SK-N-SH (cell line): ENCODE data around the gene TBCC. TPM values are rescaled to one million over a fixed set of nuclear protein-coding genes. Genes with fewer than 3 reads are reported as not detected.

Experiments used
- CTCF ChIA-PET: fragments of 300-600, 350-600 bp; formaldehyde crosslinking; extraction: SDS; loops from one replicate; lab custom pipeline; 2021; lab: Yijun Ruan, JAX
- POLR2A ChIA-PET: fragments of 350-600 bp; sonication (Branson Sonifier 250); formaldehyde crosslinking; extraction: SDS; loops from one replicate; lab custom pipeline; 2020; ENCODE audit warnings: antibody characterized with exemption, inconsistent platforms; lab: Yijun Ruan, JAX
- DNase-seq: peaks from one replicate; pipeline ENCODE4 v3.0.0; 2012
- H2AFZ ChIP-seq: fragments of 200-600 bp; sonication (generic); 2 replicates; pipeline ENCODE4 v1.8.1; 2016; ENCODE audit warnings: antibody characterized with exemption, mild to moderate bottlenecking, low read depth
- H3F3A ChIP-seq: fragments of 200-600 bp; sonication (generic); replicated peaks from 2 replicates; pipeline ENCODE3; 2016; ENCODE audit warnings: antibody characterized with exemption, mild to moderate bottlenecking; ENCODE audit not compliant: insufficient read depth
- H3K27ac ChIP-seq, 2 experiments: fragments of 200-500 bp in 1 of 2; fragments of 200-600 bp in 1 of 2; sonication (Bioruptor generic) in 1 of 2; sonication (generic), shearing (Covaris generic) in 1 of 2; 2 replicates each; pipeline versions ENCODE4 v1.5.1 to v1.6.1; 2014 to 2016; ENCODE audit warnings: low read depth in 2 of 2, inconsistent platforms in 1 of 2, low read length in 1 of 2, mild to moderate bottlenecking in 1 of 2, mixed read lengths in 1 of 2
- H3K27me3 ChIP-seq: fragments of 200-600 bp; sonication (generic), shearing (Covaris generic); 2 replicates; pipeline ENCODE4 v1.6.1; 2016; ENCODE audit warnings: mixed run types; ENCODE audit not compliant: insufficient read depth
- H3K36me3 ChIP-seq, 2 experiments: fragments of 200-500 bp in 1 of 2; fragments of 200-600 bp in 1 of 2; sonication (Bioruptor generic) in 1 of 2; sonication (generic) in 1 of 2; replicated peaks in 1 of 2; 2 replicates each; pipeline versions ENCODE3 to v1.5.1; 2014 to 2016; ENCODE audit warnings: low read length in 1 of 2, mild to moderate bottlenecking in 1 of 2; ENCODE audit not compliant: insufficient read depth in 2 of 2, control insufficient read depth in 1 of 2
- H3K4me1 ChIP-seq, 2 experiments: fragments of 200-500 bp in 1 of 2; fragments of 200-600 bp in 1 of 2; sonication (Bioruptor generic) in 1 of 2; sonication (generic), shearing (Covaris generic) in 1 of 2; 2 replicates each; pipeline versions ENCODE4 v1.5.1 to v1.6.1; 2014 to 2016; ENCODE audit warnings: low read depth in 1 of 2, low read length in 1 of 2, mixed run types in 1 of 2; ENCODE audit not compliant: insufficient read depth in 2 of 2, control insufficient read depth in 1 of 2
- H3K4me2 ChIP-seq: fragments of 200-600 bp; sonication (generic), shearing (Covaris generic); 2 replicates; pipeline ENCODE4 v1.6.1; 2017; ENCODE audit warnings: mixed run types
- H3K4me3 ChIP-seq, 2 experiments: fragments of 200-500 bp in 1 of 2; fragments of 200-600 bp in 1 of 2; sonication (Bioruptor generic) in 1 of 2; sonication (generic), shearing (Covaris generic) in 1 of 2; 2 replicates each; pipeline versions ENCODE4 v1.5.1 to v1.8.1; 2014 to 2016; ENCODE audit warnings: low read depth in 2 of 2, inconsistent platforms in 1 of 2, low read length in 1 of 2, mild to moderate bottlenecking in 1 of 2, mixed read lengths in 1 of 2, moderate library complexity in 1 of 2
- H3K79me2 ChIP-seq: fragments of 200-600 bp; sonication (generic); 2 replicates; pipeline ENCODE4 v1.8.1; 2017; ENCODE audit warnings: mild to moderate bottlenecking; ENCODE audit not compliant: insufficient read depth
- H3K9ac ChIP-seq: fragments of 200-600 bp; sonication (generic); 2 replicates; pipeline ENCODE4 v1.6.1; 2017; ENCODE audit warnings: mixed run types
- H3K9me2 ChIP-seq: fragments of 200-600 bp; sonication (generic); 2 replicates; pipeline ENCODE4 v1.6.1; 2017; ENCODE audit warnings: mixed run types
- H3K9me3 ChIP-seq: fragments of 200-600 bp; sonication (generic); 2 replicates; pipeline ENCODE4 v1.6.1; 2017; ENCODE audit warnings: mixed run types, mild to moderate bottlenecking, moderate library complexity
- H4K20me1 ChIP-seq: fragments of 200-600 bp; sonication (generic); 2 replicates; pipeline ENCODE4 v1.6.1; 2017; ENCODE audit warnings: mild to moderate bottlenecking, mixed run types; ENCODE audit not compliant: insufficient read depth
- ELF1 ChIP-seq: IDR thresholded peaks from 2 replicates; pipeline ENCODE4 v1.4.0; 2012
- GABPA ChIP-seq: IDR thresholded peaks from 2 replicates; pipeline ENCODE4 v1.4.0; 2012; ENCODE audit warnings: low read depth, mild to moderate bottlenecking
- MEF2A ChIP-seq: IDR thresholded peaks from 2 replicates; pipeline ENCODE4 v1.4.0; 2012; ENCODE audit warnings: low read depth, borderline replicate concordance
- MXI1 ChIP-seq: IDR thresholded peaks from 2 replicates; pipeline ENCODE4 v1.6.1; 2012; ENCODE audit warnings: mild to moderate bottlenecking, low read depth, low read length, improper control_type of control experiment
- NFIC ChIP-seq: IDR thresholded peaks from 2 replicates; pipeline ENCODE4 v1.4.0; 2012; ENCODE audit warnings: borderline replicate concordance
- NRF1 ChIP-seq: IDR thresholded peaks from 2 replicates; pipeline ENCODE4 v1.6.1; 2012; ENCODE audit warnings: low read depth, mild to moderate bottlenecking, low read length
- PBX3 ChIP-seq: IDR thresholded peaks from 2 replicates; pipeline ENCODE4; 2012
- POLR2AphosphoS5 ChIP-seq: IDR thresholded peaks from 2 replicates; pipeline ENCODE4 v1.6.1; 2012; ENCODE audit warnings: low read depth, low read length
- USF2 ChIP-seq: fragments of 150-350 bp; IDR thresholded peaks from 2 replicates; pipeline ENCODE4 v1.6.1; 2017; ENCODE audit warnings: antibody characterized with exemption, low read length, low read depth, borderline replicate concordance
- WGBS: methylation state at CpG from one replicate; pipeline ENCODE4 v1.1.6; 2017; ENCODE audit warnings: low lambda C conversion rate; 5-methylcytosine and 5-hydroxymethylcytosine counted together
- polyA plus RNA-seq, 3 experiments: library from polyadenylated mRNA; depleted of rRNA; stranded (reverse); fragments of >200 nt; gene quantifications; 2 replicates each; pipeline ENCODE4 v1.2.3, GENCODE V29; 2012
- TF ChIP-seq, protein P1 (sequence below): IDR thresholded peaks from 2 replicates; pipeline ENCODE4 v1.4.0; 2012; ENCODE audit warnings: low read depth, borderline replicate concordance
- TF ChIP-seq, protein P2 (sequence below): IDR thresholded peaks from 2 replicates; pipeline ENCODE4 v1.4.0; 2012; ENCODE audit warnings: low read depth
- TF ChIP-seq, protein P3 (sequence below): fragments of 200-600 bp; sonication (generic); IDR thresholded peaks from 2 replicates; pipeline ENCODE4 v1.6.1; 2017; ENCODE audit warnings: antibody characterized with exemption, mild to moderate bottlenecking, moderate library complexity
- TF ChIP-seq, protein P4 (sequence below): IDR thresholded peaks from 2 replicates; pipeline ENCODE4 v1.6.1; 2012; ENCODE audit warnings: mild to moderate bottlenecking, low read depth, low read length, moderate library complexity

TBCC gene
- polyA plus RNA-seq, 1 of the 3 experiments (the other 2 are of a cell fraction): 18.2 TPM

- Histone ChIP-seq H3K27me3 (no peaks in the 10 kb centered on the region), H3K9ac (no peak overlapping the region), H3K9me2 (no peaks in the 10 kb centered on the region), H4K20me1 (no peaks in the 10 kb centered on the region), H3K27ac (no peak overlapping the region), H3K4me1 (0 out of 4 replicates have a peak, but pooled peaks cover 0 to 9% of the 10 kb centered on the region in 2 experiments), H3K79me2 (no peaks in the 10 kb centered on the region), H3K9me3 (no peaks in the 10 kb centered on the region), H3K4me2 (no peak overlapping the region), H3K36me3 (peaks cover 0 to 2% of the 10 kb centered on the region in 2 experiments), H3K4me3 (no peak overlapping the region), H2AFZ (no peak overlapping the region), H3F3A (peaks cover 17% of the 10 kb centered on the region)
- POLR2A ChIA-PET: interaction anchor here (0.9 kb wide), 1 partner anchor 15 kb away, joined by 3 read pairs; no protein-coding TSS in a partner anchor
- TF ChIP-seq ELF1 (no peak), GABPA (no peak), NFIC (no peak), USF2 (no peak), MEF2A (no peak), PBX3 (no peak), POLR2AphosphoS5 (no peak)
- TF ChIP-seq, protein P1, sequence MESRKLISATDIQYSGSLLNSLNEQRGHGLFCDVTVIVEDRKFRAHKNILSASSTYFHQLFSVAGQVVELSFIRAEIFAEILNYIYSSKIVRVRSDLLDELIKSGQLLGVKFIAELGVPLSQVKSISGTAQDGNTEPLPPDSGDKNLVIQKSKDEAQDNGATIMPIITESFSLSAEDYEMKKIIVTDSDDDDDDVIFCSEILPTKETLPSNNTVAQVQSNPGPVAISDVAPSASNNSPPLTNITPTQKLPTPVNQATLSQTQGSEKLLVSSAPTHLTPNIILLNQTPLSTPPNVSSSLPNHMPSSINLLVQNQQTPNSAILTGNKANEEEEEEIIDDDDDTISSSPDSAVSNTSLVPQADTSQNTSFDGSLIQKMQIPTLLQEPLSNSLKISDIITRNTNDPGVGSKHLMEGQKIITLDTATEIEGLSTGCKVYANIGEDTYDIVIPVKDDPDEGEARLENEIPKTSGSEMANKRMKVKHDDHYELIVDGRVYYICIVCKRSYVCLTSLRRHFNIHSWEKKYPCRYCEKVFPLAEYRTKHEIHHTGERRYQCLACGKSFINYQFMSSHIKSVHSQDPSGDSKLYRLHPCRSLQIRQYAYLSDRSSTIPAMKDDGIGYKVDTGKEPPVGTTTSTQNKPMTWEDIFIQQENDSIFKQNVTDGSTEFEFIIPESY: no peak
- TF ChIP-seq, protein P2, sequence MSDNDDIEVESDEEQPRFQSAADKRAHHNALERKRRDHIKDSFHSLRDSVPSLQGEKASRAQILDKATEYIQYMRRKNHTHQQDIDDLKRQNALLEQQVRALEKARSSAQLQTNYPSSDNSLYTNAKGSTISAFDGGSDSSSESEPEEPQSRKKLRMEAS: no peak
- CTCF ChIA-PET: no interaction called here
- WGBS: 96% methylated on average over 8 of the region's 8 CpGs
- DNase-seq: no peak
These were observed 15.6 kb upstream of the TBCC start for GRCh38 chr6:42761287-42762067.

- WGBS: 87% methylated on average over 3 of the region's 3 CpGs
- no peak overlapping the region for H2AFZ ChIP-seq
- no peak for DNase-seq
- no peaks in the 10 kb centered on the region for H3F3A ChIP-seq
- no peaks in the 10 kb centered on the region for H4K20me1 ChIP-seq
- no peak overlapping the region for H3K4me2 ChIP-seq
- H3K4me1 ChIP-seq: no peaks in the 10 kb centered on the region
- H3K9ac ChIP-seq: no peak overlapping the region
- H3K27ac ChIP-seq: no peak overlapping the region
- no peaks in the 10 kb centered on the region for H3K79me2 ChIP-seq
- H3K36me3 ChIP-seq: peaks cover 0 to 2% of the 10 kb centered on the region in 2 experiments
- ChIA-PET CTCF (interaction anchor here (0.7 to 0.9 kb wide), 2 partner anchors 12 to 34 kb away, joined by 3 to 4 read pairs; no protein-coding TSS in a partner anchor), POLR2A (interaction anchor here (0.6 kb wide), 1 partner anchor 9 kb away, joined by 4 read pairs; no protein-coding TSS in a partner anchor)
- H3K9me2 ChIP-seq: no peaks in the 10 kb centered on the region
- H3K4me3 ChIP-seq: no peak overlapping the region
- no peaks in the 10 kb centered on the region for H3K9me3 ChIP-seq
- no peaks in the 10 kb centered on the region for H3K27me3 ChIP-seq
- TF ChIP-seq MXI1 (no peak), NRF1 (no peak)
- TF ChIP-seq, protein P2: no peak
- TF ChIP-seq, protein P3, sequence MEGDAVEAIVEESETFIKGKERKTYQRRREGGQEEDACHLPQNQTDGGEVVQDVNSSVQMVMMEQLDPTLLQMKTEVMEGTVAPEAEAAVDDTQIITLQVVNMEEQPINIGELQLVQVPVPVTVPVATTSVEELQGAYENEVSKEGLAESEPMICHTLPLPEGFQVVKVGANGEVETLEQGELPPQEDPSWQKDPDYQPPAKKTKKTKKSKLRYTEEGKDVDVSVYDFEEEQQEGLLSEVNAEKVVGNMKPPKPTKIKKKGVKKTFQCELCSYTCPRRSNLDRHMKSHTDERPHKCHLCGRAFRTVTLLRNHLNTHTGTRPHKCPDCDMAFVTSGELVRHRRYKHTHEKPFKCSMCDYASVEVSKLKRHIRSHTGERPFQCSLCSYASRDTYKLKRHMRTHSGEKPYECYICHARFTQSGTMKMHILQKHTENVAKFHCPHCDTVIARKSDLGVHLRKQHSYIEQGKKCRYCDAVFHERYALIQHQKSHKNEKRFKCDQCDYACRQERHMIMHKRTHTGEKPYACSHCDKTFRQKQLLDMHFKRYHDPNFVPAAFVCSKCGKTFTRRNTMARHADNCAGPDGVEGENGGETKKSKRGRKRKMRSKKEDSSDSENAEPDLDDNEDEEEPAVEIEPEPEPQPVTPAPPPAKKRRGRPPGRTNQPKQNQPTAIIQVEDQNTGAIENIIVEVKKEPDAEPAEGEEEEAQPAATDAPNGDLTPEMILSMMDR: no peak
- TF ChIP-seq, protein P4, sequence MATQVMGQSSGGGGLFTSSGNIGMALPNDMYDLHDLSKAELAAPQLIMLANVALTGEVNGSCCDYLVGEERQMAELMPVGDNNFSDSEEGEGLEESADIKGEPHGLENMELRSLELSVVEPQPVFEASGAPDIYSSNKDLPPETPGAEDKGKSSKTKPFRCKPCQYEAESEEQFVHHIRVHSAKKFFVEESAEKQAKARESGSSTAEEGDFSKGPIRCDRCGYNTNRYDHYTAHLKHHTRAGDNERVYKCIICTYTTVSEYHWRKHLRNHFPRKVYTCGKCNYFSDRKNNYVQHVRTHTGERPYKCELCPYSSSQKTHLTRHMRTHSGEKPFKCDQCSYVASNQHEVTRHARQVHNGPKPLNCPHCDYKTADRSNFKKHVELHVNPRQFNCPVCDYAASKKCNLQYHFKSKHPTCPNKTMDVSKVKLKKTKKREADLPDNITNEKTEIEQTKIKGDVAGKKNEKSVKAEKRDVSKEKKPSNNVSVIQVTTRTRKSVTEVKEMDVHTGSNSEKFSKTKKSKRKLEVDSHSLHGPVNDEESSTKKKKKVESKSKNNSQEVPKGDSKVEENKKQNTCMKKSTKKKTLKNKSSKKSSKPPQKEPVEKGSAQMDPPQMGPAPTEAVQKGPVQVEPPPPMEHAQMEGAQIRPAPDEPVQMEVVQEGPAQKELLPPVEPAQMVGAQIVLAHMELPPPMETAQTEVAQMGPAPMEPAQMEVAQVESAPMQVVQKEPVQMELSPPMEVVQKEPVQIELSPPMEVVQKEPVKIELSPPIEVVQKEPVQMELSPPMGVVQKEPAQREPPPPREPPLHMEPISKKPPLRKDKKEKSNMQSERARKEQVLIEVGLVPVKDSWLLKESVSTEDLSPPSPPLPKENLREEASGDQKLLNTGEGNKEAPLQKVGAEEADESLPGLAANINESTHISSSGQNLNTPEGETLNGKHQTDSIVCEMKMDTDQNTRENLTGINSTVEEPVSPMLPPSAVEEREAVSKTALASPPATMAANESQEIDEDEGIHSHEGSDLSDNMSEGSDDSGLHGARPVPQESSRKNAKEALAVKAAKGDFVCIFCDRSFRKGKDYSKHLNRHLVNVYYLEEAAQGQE: no peak
These were observed 13.0 kb upstream of the TBCC start for GRCh38 chr6:42758756-42759430.
